NCI-H1105 (cell line): ENCODE data around the gene PABPN1.
A peak's percentile ranks its signal among the peaks of the same experiment; 100 is the strongest.
"Not testable (repeated sequence)": the region's sequence is repeated elsewhere in the genome, so short reads cannot be mapped to it uniquely, and the experiment has no call there.

Experiments
- DNase-seq: peaks from one replicate; lab custom pipeline; 2025; lab: John Stamatoyannopoulos, UW

Gene PABPN1

DNA sequence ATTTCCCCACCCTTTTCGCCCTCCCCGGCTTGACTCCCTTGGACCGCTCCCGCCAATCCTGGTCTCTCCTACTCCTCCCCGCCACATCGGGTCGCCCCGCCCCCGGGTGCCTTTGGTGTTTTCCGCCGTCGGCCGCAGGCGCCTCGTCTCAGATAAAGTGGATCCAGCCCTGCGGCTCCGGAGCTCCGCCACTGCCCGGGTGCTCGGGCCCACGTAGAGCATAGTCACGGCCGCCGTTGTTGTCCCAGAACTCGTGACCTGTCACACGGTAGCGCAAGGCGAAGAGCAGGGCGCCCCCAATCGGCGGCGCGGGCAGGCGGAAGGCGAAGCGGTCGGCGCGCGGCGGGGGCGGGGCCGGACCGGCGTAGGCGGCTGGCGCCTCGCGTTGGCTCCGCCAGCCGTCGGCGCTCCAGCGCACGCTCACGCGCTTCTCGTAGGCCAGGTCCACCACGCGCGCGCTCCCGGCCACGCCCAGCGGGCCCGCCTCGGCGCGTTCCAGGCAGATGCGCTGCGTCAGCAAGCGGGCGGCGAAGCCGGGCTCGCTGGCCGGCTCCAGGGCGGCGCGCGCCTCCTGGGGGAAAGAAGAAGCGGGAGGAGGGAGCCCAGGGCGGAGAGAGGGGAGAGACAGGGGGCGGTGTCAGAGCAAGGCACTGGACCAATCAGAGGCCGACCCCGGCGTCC is 19.8 kb upstream of the PABPN1 start:
- peak; percentile 100 for DNase-seq

DNA sequence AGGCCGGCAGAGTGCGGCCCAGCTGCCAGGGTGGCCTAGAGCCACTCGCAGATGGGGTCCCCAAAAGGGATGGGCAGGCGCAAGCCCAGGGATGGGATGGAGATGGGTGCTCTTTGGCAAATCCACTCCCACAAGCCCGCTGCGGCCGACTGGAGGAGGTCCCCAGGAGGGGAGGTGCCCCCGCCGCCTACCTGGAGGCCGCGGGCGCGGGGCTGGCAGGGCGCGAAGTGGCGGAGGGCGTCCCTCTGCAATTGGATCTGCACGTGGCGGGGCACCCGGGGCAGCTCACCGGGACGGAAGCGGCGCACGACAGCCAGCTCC is 19.3 kb upstream of the PABPN1 start:
- DNase-seq = no peak

- DNase-seq = peak; percentile 59
Measured at GRCh38 chr14:23302290-23303225, 18.7 kb upstream of the PABPN1 start, which contains the start of gene PPP1R3E. TSS of gene PPP1R3E (minus strand) at chr14:23302859. CDS start at chr14:23302576, 283 bp downstream.

DNA sequence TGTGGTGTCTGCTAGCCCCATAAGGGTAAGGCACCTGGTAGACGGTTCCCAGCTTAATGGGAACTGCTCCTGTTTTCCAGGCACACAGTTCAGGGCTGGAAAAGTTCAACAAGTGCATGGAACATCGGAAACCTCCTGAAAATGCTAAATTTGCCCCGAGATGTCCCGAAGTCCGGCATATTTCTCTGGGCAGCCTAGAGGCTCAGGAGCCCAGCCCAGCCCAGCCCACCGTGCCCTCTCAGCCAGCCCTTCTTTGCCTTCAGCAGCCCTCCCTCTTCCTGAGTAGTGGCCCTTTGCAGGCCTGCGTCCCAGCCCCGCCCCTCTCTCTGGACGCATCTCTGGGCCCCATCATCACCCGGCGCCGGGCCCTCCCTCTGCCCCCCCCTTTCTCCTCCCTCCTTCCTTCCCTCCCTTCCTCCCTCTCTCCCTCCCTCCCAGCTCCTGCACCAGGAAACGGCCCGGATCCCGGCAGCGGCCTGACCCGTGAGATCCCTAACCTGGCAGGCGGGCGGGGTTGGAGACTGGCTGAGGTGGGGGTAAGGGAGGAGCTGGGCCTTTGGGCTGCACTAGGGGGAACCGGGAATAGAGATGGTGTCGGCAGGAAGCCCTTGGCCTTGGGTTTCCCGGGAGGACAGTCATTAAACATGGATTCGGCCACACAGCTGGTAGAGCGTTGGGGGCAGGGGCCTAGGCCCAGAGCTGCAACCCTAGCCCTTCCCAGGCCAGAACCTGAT is 14.7 kb upstream of the PABPN1 start, which contains the start of gene BCL2L2:
Gene BCL2L2, plus strand, starts transcription at position 422 of the 734 bp plus-strand sequence. CDS start 935 bp downstream, outside the sequence.
- peak; percentile 86 for DNase-seq

DNA sequence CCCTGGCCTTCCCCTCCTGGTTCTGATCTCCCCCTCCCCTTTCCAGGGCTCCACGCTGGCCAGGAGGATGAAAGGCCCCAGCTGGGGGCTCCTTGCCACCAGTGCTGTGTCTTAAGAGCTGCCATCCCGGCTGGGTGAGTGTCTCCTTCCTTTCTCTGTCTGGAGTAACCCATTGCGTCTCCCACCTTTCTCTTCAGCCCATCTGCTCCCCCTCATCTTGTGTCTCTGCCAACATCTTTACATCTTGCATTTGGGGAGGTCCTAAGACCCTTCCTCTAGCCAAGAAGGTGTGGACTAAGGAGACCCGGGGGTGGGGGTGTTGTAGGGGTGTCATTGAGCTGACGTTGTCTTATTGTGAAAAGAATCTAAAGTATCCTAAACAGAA is 14.1 kb upstream of the PABPN1 start:
- no peak for DNase-seq

DNA sequence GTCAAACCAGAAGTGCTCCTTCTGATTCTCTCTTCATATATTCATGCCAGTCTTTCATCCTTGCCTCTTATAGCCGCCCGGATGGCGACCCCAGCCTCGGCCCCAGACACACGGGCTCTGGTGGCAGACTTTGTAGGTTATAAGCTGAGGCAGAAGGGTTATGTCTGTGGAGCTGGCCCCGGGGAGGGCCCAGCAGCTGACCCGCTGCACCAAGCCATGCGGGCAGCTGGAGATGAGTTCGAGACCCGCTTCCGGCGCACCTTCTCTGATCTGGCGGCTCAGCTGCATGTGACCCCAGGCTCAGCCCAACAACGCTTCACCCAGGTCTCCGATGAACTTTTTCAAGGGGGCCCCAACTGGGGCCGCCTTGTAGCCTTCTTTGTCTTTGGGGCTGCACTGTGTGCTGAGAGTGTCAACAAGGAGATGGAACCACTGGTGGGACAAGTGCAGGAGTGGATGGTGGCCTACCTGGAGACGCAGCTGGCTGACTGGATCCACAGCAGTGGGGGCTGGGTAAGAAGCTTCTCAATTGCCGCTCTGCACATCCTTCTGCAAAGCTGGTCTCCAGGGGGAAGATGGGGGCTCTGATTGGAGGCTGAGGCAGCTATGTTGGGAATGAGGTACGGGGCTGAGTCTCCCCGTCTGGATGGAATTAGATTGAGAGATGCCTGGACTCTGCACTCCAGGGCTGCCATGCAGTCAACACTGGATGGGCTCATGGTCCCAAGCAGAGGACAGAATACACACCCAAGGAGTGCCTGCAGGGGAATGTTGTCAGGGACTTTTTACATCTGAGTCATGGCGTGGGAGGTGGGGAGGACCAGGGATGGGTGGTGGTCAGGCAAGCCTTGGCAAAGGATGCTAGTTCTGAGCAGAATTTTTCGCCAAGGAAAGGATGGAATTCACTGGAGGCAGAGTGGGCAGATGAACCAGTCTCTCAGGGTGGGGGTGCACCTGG is 13.3 kb upstream of the PABPN1 start:
- no peak for DNase-seq

GRCh38 chr14:23308721-23309445 is 12.4 kb upstream of the PABPN1 start:
- DNase-seq = no peak

DNA sequence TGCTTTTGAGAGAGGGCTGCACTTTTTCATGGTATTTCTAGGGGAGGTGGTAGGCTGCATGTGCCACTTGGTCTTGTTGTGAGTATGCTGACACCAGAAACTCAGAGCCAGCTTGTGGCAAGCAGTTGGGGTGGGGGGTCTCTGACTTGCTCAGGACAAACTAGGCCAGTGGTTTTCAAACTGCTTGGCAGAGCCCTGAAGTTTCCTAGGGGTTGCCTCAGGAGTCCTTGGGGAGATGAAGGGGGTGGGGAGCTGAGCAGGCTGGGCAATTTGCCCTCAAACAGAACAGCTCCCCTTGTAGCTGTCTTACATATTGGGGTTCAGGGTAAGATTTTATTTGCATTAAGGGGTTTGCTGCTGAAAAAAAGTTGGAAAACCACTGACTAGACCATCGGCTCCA is 10.7 kb upstream of the PABPN1 start:
- DNase-seq = no peak

GRCh38 chr14:23316300-23316699 is 5.0 kb upstream of the PABPN1 start:
- DNase-seq = no peak

DNA sequence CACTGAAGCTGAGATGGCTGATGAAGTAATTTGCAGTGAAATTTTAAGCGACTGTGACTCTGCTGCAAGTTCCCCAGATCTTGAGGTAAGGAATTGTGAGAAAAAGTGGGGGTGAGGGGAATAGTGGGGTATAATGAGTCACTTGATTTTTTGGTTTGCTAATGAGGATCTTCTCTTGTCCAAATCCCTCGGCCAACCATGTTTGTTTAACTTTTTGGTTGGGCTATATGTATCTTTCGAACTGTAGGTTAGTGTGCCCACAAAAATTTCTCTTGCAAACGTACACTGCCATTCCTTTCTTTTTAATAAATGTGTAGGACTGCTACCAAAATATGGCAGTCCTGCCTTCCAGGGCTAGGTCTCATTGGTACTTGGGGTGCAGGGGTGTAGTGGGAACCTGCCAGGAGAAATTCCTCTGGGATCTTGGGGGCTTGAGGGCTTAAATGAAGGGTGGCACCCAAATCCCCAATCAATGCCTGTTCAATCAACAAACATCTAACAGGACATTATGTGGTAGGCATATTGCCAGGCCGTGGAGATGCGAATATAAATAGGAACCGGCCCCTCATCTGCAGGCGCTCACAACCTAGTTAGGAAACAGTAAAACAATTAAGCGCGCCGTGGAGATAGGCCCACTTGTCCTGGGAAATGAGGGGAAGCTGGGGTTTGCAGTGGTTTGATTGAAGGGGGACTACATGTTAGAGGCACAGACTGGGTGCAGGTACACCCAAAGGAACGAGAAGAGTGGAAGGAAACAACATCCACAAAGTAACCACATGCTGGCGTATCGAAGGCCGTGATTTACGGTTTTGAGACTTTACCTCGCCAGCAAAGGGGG is 1.3 kb upstream of the PABPN1 start:
- DNase-seq = no peak

- DNase-seq = no peak
Measured at GRCh38 chr14:23321572-23322547, 603 bp downstream of the PABPN1 start.

- DNase-seq = no peak
Measured at GRCh38 chr14:23322568-23323517, 1.6 kb downstream of the PABPN1 start.

GRCh38 chr14:23323838-23324454 is 2.7 kb downstream of the PABPN1 start:
- DNase-seq = no peak

GRCh38 chr14:23324455-23324846 is 3.2 kb downstream of the PABPN1 start:
- DNase-seq = no peak

- DNase-seq = no peak
Measured at GRCh38 chr14:23324993-23325392, 3.7 kb downstream of the PABPN1 start.

DNA sequence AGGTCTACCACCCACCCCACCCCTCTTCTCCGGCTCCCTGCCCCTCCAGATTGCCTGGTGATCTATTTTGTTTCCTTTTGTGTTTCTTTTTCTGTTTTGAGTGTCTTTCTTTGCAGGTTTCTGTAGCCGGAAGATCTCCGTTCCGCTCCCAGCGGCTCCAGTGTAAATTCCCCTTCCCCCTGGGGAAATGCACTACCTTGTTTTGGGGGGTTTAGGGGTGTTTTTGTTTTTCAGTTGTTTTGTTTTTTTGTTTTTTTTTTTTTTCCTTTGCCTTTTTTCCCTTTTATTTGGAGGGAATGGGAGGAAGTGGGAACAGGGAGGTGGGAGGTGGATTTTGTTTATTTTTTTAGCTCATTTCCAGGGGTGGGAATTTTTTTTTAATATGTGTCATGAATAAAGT is 4.5 kb downstream of the PABPN1 start:
- DNase-seq = not testable (repeated sequence)
